ENCODE measurements around the gene CARD14.
"Not testable (repeated sequence)": the region's sequence is repeated elsewhere in the genome, so short reads cannot be mapped to it uniquely, and the experiment has no call there.

The CARD14 gene

GRCh38 chr17:80256034-80256350 is 86.2 kb downstream of the CARD14 start:
- H3K27ac ChIP-seq = peak overlapping the region; percentile 66
- TF ChIP-seq CTCF (conservative IDR thresholded peaks at IDR 0.05) = no peak

GRCh38 chr17:80257716-80258213 is 87.9 kb downstream of the CARD14 start:
- TF ChIP-seq CTCF (conservative IDR thresholded peaks at IDR 0.05) = no peak
- no peak overlapping the region for H3K27ac ChIP-seq

- H3K27ac ChIP-seq = not testable (repeated sequence)
Measured at GRCh38 chr17:80258296-80258695, 88.5 kb downstream of the CARD14 start.
